Measurements from ENCODE around the gene VIPR1. TPM values are rescaled to one million over a fixed set of nuclear protein-coding genes. Genes with fewer than 3 reads are reported as not detected.

The VIPR1 gene
- total and polyA plus RNA-seq, 5 donors = 4.9 to 12.8 (median 10.2) TPM

- H3K4me3 ChIP-seq (ENCODE audit: low read length) = no peak overlapping the region
- intact Hi-C loops (cut with DNase I) = loop anchor here in 3 of 4 donors (5.0 kb wide), 1 partner anchor 35 kb away; the partner anchor contains the start of gene VIPR1 (in 3 of the 3)
- no peaks in the 10 kb centered on the region for H3K4me1 ChIP-seq (ENCODE audit: control insufficient read depth, insufficient read depth, low read length)
- no peaks in the 10 kb centered on the region for H3K9me3 ChIP-seq (ENCODE audit: control insufficient read depth, low read length)
- no peak for ATAC-seq
- H3K27ac ChIP-seq (ENCODE audit: low read length) = no peak overlapping the region
- no peaks in the 10 kb centered on the region for H3K27me3 ChIP-seq (ENCODE audit: control insufficient read depth, insufficient read depth)
- no peak for DNase-seq
These were observed 34.9 kb downstream of the VIPR1 start for GRCh38 chr3:42537350-42537749.

DNA sequence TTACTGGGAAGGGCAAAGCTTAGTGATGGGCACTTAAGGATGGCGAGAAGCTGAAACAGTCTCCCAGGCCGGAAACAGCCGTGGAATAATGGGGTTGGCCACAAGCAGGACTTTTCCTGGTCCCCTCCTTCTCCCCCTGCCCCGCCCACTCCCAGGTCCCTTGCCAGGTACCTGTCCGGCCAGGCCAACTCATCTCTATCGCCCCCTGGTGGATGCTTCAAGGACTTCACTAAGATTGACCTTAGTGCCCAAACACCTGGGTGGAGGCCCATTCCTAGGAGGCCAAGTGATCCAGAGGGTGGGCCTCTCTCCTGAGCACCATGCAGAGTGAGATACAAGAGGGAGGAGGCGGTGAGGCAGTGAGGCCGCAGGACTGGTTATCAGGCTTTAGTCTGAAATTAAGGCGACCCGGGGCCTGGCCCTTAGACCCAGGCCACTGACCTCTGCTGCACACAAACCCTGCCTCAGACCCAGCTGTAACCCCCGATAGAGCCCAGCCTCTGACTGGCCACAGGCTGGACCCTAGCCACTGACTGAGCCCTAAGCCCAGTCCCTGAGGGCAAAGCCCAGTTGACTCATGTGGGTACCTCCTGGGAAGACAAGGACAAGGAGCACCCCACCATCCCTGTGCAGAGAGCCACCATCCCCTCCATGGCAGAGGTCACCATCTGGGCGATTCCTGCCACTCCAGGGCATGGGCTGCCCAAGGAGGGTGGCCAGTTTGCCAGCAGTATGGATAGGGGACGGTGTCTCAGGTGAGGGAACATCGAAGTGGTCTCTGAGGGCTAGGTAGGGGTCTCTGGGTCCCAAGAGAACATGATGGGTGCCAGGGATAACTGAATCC, 37.6 kb downstream of the VIPR1 start:
- WGBS = 67% methylated on average over 14 of the region's 14 CpGs
- Histone ChIP-seq H3K4me3 (ENCODE audit: low read length) (no peak overlapping the region), H3K9me3 (ENCODE audit: control insufficient read depth, low read length) (no peaks in the 10 kb centered on the region), H3K27me3 (ENCODE audit: control insufficient read depth, insufficient read depth) (no peaks in the 10 kb centered on the region), H3K4me1 (ENCODE audit: control insufficient read depth, insufficient read depth, low read length) (peaks cover 5% of the 10 kb centered on the region), H3K27ac (ENCODE audit: low read length) (no peak overlapping the region)
- intact Hi-C loops (cut with DNase I) = loop anchor here (5.0 to 10.0 kb wide), 2 partner anchors 38 to 645 kb away; partner anchors contain the start of gene VIPR1 (in 4 of the 4)
- DNase-seq (peak in 2 of 3 donors; percentile 69 to 70), ATAC-seq (peak; percentile 2 to 15)

GRCh38 chr3:42541079-42541478, 38.6 kb downstream of the VIPR1 start:
- no peaks in the 10 kb centered on the region for H3K9me3 ChIP-seq (ENCODE audit: control insufficient read depth, low read length)
- no peak overlapping the region for H3K4me3 ChIP-seq (ENCODE audit: low read length)
- ATAC-seq (peak; percentile 6 to 44), DNase-seq (peak in 2 of 3 donors; percentile 65 to 69)
- H3K27me3 ChIP-seq (ENCODE audit: control insufficient read depth, insufficient read depth) = no peaks in the 10 kb centered on the region
- H3K27ac ChIP-seq (ENCODE audit: low read length) = no peak overlapping the region
- peaks cover 5% of the 10 kb centered on the region for H3K4me1 ChIP-seq (ENCODE audit: control insufficient read depth, insufficient read depth, low read length)
- 21% methylated on average over 3 of the region's 3 CpGs for WGBS
- intact Hi-C loops (cut with DNase I) = loop anchor here in 1 of 4 donors (5.0 to 10.0 kb wide), 2 partner anchors 39 to 646 kb away; partner anchors contain the start of gene VIPR1

- WGBS = 20% methylated on average over 12 of the region's 12 CpGs
- intact Hi-C loops (cut with DNase I) = loop anchor here in 2 of 4 donors (5.0 to 10.0 kb wide), 4 partner anchors 42 to 650 kb away; partner anchors contain the start of gene VIPR1 (in 1 of the 2)
- Histone ChIP-seq H3K27ac (ENCODE audit: low read length) (peak overlapping the region; percentile 14), H3K4me1 (ENCODE audit: control insufficient read depth, insufficient read depth, low read length) (peaks cover 5% of the 10 kb centered on the region), H3K27me3 (ENCODE audit: control insufficient read depth, insufficient read depth) (no peaks in the 10 kb centered on the region), H3K9me3 (ENCODE audit: control insufficient read depth, low read length) (no peaks in the 10 kb centered on the region), H3K4me3 (ENCODE audit: low read length) (no peak overlapping the region)
- ATAC-seq (peak; percentile 72 to 73), DNase-seq (peak; percentile 45 to 84 (median 82))
These were observed 42.2 kb downstream of the VIPR1 start for GRCh38 chr3:42544492-42545283.

GRCh38 chr3:42545284-42545900, 42.9 kb downstream of the VIPR1 start:
- peak; percentile 2 to 3 for ATAC-seq
- intact Hi-C loops (cut with DNase I) = loop anchor here in 2 of 4 donors (5.0 to 10.0 kb wide), 3 partner anchors 298 to 651 kb away; no protein-coding TSS in a partner anchor
- H3K4me3 ChIP-seq (ENCODE audit: low read length) = no peak overlapping the region
- no peak overlapping the region for H3K27ac ChIP-seq (ENCODE audit: low read length)
- H3K4me1 ChIP-seq (ENCODE audit: control insufficient read depth, insufficient read depth, low read length) = peaks cover 5% of the 10 kb centered on the region
- H3K9me3 ChIP-seq (ENCODE audit: control insufficient read depth, low read length) = no peaks in the 10 kb centered on the region
- DNase-seq = no peak
- no peaks in the 10 kb centered on the region for H3K27me3 ChIP-seq (ENCODE audit: control insufficient read depth, insufficient read depth)
- 69% methylated on average over 5 of the region's 5 CpGs for WGBS

DNA sequence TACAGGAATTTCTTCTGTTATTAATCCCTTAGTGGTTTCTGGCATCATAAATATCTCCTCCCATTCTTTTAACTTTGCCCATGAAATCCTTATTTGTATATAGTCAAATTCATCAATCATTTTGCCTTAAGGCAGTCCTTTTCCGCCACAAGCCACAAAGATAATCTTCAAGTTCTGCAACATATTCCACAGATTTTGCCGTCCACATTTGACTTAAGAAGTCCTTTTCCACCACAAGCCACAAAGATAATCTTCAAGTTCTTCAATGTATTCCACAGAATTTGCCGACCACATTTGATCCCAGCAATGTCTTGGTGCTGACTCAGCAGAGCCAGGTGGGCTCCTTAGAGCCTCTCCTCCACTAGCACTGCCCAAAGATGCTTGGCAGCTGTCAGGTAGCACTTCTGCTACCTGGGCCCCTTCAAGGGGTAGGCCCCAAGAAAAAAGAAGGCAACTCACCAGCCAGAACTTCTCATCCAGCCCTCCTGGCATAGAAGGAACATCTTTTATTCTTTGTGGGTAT, 44.3 kb downstream of the VIPR1 start:
- no peak overlapping the region for H3K4me3 ChIP-seq (ENCODE audit: low read length)
- H3K4me1 ChIP-seq (ENCODE audit: control insufficient read depth, insufficient read depth, low read length) = peaks cover 5% of the 10 kb centered on the region
- intact Hi-C loops (cut with DNase I) = loop anchor here in 2 of 4 donors (5.0 to 10.0 kb wide), 3 partner anchors 299 to 652 kb away; no protein-coding TSS in a partner anchor
- peak overlapping the region; percentile 15 for H3K27ac ChIP-seq (ENCODE audit: low read length)
- no peak for DNase-seq
- no peak for ATAC-seq
- no peaks in the 10 kb centered on the region for H3K27me3 ChIP-seq (ENCODE audit: control insufficient read depth, insufficient read depth)
- WGBS = 88% methylated on average over 3 of the region's 3 CpGs
- H3K9me3 ChIP-seq (ENCODE audit: control insufficient read depth, low read length) = no peaks in the 10 kb centered on the region

- H3K4me3 ChIP-seq (ENCODE audit: low read length) = no peak overlapping the region
- peaks cover 5% of the 10 kb centered on the region for H3K4me1 ChIP-seq (ENCODE audit: control insufficient read depth, insufficient read depth, low read length)
- H3K9me3 ChIP-seq (ENCODE audit: control insufficient read depth, low read length) = no peaks in the 10 kb centered on the region
- H3K27ac ChIP-seq (ENCODE audit: low read length) = no peak overlapping the region
- DNase-seq (peak; percentile 67 to 89 (median 86)), ATAC-seq (peak; percentile 50 to 63)
- no peaks in the 10 kb centered on the region for H3K27me3 ChIP-seq (ENCODE audit: control insufficient read depth, insufficient read depth)
- WGBS = 36% methylated on average over 7 of the region's 7 CpGs
- intact Hi-C loops (cut with DNase I) = loop anchor here in 2 of 4 donors (5.0 to 10.0 kb wide), 3 partner anchors 300 to 653 kb away; no protein-coding TSS in a partner anchor
These were observed 45.0 kb downstream of the VIPR1 start for GRCh38 chr3:42547401-42547945.

DNA sequence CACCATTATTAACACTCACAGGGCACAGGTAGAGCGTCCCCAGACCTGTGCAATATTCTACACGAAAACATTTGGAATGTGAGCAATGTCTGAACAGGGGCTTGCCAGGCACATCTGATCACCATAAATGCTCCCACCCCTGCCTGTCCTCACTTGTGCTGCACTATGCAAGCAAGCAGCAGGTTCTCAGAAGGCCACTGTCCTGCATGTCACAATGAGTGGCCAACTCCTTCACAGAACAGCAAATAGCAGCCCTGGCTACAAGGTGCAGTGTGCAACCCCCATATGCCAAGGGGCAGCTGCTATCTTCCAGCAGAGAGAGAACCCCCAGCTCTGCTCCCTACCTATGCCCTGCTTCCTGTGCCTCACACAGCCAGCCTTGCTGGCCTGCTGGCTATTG, 46.7 kb downstream of the VIPR1 start:
- Histone ChIP-seq H3K4me1 (ENCODE audit: control insufficient read depth, insufficient read depth, low read length) (peaks cover 5% of the 10 kb centered on the region), H3K9me3 (ENCODE audit: control insufficient read depth, low read length) (no peaks in the 10 kb centered on the region), H3K27me3 (ENCODE audit: control insufficient read depth, insufficient read depth) (no peaks in the 10 kb centered on the region), H3K27ac (ENCODE audit: low read length) (no peak overlapping the region), H3K4me3 (ENCODE audit: low read length) (no peak overlapping the region)
- DNase-seq (no peak), ATAC-seq (no peak)
- intact Hi-C loops (cut with DNase I) = loop anchor here in 2 of 4 donors (5.0 to 10.0 kb wide), 3 partner anchors 302 to 654 kb away; no protein-coding TSS in a partner anchor
- 94% methylated on average over 2 of the region's 2 CpGs for WGBS

- 74% methylated on average over 1 of the region's 1 CpG for WGBS
- Histone ChIP-seq H3K4me3 (ENCODE audit: low read length) (no peak overlapping the region), H3K27me3 (ENCODE audit: control insufficient read depth, insufficient read depth) (no peaks in the 10 kb centered on the region), H3K4me1 (ENCODE audit: control insufficient read depth, insufficient read depth, low read length) (no peaks in the 10 kb centered on the region), H3K9me3 (ENCODE audit: control insufficient read depth, low read length) (no peaks in the 10 kb centered on the region), H3K27ac (ENCODE audit: low read length) (no peak overlapping the region)
- no peak for DNase-seq
- no peak for ATAC-seq
- intact Hi-C loops (cut with DNase I) = no loop called here
These were observed 47.8 kb downstream of the VIPR1 start for GRCh38 chr3:42550250-42550649.

DNA sequence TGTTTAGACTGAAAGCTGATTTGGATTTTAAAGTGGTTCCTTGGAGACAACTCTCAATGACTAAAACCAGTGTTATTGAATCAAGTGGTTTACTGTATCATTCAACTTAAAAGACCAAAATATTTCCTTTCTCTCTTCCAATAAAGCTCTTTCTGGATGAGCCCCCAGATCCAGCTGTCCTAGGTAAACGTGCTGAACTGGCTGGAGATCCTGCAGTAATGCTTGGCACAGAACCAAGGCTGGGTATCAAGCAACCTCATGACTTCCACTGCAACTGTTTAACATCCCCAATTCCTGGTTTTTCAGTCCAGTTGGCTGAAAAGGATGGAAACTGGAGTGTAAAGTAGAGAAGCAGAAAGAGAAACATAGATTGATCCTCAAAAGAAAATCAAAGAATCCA, 50.4 kb downstream of the VIPR1 start:
- Histone ChIP-seq H3K4me1 (ENCODE audit: control insufficient read depth, insufficient read depth, low read length) (no peaks in the 10 kb centered on the region), H3K4me3 (ENCODE audit: low read length) (no peak overlapping the region), H3K27ac (ENCODE audit: low read length) (no peak overlapping the region), H3K9me3 (ENCODE audit: control insufficient read depth, low read length) (no peaks in the 10 kb centered on the region), H3K27me3 (ENCODE audit: control insufficient read depth, insufficient read depth) (no peaks in the 10 kb centered on the region)
- DNase-seq (no peak), ATAC-seq (no peak)
- 26% methylated on average over 1 of the region's 1 CpG for WGBS
- intact Hi-C loops (cut with DNase I) = no loop called here
